Medulla oblongata (tissue), 1 donor: ENCODE measurements around the gene KRT10.
A peak's percentile ranks its signal among the peaks of the same experiment; 100 is the strongest.
"Not testable (repeated sequence)": the region's sequence is repeated elsewhere in the genome, so short reads cannot be mapped to it uniquely, and the experiment has no call there.

Experiments used
- DNase-seq: peaks from one replicate; pipeline ENCODE4 v3.0.0-alpha.2; 2015; ENCODE audit errors: extremely low spot score

The KRT10 gene

DNA sequence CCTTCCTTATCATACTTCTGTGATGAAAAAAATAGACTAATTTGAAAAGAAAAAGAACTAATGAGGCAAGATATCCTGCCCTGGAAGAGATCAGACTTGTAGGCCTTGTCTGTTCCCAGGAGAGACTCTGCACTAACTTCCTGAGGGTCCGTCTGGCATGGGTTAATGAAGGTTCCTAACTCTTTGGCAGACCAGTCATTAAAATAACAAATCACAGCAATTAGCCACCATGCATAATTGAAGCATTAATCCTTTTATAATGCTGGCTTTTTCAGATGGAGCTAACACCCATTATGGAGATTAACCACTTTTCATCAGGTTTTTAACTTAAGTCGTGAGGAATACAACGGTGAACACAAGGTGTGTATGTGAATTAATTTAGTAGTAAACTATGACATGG is 10.4 kb upstream of the KRT10 start:
- DNase-seq, result no peak

DNA sequence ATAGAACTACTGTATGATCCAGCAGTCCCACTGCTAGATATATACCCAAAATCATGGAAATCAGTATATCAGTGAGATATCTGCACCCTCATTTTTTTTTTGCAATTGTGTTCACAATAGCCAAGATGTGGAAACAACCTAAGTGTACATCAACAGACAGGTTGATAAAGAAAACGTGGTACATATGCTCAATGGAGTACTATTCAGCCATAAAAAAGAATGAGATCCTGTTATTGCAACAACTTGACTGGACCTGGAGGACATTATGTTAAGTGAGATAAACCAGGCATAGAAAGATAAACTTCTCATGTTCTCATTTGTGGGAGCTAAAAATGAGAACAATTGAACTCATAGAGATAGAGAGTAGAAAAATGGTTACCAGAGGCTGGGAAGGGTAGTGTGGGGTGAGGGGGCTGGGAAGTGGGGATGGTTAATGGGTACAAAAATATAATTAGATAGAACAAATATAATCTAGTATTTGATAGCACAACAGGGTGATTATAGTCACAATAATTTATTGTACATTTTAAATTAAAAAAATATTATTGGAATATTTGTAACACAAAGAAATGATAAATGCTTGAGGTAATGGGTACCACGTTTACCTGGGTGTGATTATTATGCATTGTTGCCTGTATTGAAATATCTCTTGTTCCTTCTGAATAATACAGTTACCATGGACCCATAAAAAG is 7.8 kb upstream of the KRT10 start:
- DNase-seq, result no peak

DNA sequence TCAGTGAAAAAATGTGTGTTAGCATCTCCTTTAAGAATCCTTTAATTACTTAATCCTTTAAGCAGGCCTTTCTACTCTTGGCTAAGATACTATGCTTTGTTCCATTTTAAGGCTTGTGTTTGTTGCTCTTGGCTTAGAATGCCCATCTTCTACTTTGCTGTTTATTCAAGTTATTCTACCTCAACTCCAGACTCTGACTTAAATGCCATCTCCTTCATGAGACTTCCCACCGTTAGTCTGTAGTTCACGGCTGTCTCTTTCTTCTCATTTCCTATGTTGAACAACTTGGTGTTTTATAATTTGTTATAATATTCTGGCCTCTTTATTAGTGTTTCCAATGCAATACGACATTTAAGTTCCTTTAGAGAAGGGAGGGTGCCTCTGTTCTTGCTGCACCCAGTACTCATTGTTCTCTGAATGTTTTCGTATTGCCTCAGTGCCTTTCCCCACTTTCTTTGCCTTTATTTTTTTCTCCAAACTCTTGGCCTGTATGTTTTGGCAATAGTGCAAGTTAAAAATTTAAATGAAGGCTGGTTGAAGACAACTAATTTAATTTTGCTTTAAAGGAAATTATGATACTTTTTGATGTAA is 6.1 kb upstream of the KRT10 start:
- no peak for DNase-seq

DNA sequence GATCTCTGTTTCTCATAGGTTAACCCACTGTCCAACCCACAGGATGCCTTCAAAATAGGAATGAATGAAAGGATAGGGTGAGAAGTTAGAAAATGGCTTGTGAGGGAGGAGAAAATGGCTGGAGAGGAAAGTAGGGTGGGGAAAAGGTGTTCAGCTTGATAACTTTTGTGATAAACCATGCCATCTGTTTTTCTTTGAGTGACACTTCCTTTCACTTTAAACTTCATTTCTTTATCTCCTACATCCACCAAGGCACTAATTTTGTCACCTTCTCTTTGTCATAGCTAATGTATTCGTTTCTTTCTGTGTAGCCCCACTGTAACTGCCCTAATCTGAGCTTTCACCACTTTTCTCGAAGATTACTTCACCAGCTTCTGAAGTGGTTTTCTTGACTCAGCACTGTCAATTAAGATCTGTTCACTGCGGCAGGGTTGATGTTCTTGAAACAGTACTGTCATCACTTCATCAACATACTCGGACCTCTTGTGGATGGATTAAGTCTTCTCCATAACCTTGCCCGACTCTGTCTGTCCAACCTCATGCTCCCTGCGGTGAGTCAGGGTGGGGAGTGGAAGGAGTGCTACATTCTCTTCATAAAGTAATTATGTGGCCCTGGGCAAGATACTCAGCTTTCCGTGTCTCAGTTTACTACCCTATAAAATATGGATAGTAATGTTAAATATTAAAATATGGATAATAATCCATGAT is 5.5 kb upstream of the KRT10 start:
- no peak for DNase-seq

DNA sequence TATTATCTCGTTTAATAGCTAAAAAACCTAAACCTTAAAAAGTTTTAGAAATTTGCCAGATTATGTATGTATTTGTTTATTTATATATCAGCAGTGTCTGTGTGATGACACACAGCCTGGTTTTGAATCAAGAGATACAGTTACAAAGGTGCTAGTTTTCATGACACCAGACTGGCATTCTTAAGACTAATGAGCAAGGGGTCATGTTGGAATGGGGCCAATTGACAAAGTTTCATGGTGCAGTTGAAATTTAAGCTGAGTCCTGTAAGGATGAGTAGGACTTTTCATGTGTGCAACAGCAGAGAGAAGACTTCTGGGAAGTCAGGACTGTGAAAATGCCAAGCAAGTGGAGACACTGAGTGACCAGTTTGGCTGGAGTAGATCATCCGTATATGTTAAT is 3.2 kb upstream of the KRT10 start:
- no peak for DNase-seq

DNA sequence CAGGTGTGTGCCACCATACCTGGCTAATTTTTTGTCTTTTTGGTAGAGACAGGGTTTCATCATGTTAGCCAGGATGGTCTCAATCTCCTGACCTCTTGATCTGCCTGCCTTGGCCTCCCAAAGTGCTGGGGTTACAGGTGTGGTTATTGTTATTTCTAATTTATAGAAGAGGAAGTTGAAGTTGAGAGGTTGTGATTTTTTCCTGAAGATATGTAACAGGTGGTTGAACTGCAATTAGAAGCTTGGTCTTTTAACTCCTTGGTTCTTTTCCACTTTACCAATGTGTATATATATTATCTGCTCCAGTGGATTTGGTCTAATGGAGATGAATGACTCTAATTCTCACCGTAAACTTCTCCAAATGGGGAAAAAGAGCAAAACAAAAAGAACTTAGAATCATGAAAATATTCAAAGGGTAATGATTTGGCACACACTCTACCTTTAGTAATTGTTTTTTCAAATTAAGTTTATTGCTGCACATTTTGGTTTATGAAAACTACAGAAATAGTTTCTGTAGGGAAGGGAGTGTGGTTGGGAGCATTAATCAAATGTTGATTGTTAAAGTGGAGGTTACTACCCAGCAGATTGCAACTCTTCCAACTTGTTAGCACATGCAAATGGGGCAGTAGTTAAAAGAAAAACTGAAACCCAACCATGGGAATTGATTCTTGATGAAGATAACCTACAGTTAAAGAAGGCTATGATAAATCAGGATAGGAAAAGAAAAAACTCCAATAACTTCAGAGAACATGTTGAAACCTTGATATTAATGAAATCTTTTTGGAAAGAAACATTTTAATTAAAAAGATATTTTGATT is 1.8 kb upstream of the KRT10 start:
- DNase-seq, result no peak

DNA sequence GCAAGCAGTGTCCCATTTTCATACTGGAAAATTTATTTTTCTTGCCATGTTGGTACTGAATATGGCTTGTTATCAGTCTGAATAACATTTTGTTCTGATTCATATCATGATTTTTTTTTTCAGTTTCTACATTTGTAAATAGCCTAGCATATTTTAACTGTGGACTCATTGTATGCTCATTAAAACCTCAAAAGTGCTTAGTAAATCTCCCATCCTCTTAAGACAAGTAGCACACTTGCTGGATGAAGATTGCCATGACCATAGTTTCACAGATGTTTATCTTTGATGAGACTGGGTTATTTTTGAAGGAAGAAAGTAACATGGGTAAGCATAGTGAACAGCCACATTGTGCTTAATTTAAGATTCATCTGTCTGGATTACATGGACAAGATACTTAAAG is 878 bp downstream of the KRT10 start:
- DNase-seq, result no peak

DNA sequence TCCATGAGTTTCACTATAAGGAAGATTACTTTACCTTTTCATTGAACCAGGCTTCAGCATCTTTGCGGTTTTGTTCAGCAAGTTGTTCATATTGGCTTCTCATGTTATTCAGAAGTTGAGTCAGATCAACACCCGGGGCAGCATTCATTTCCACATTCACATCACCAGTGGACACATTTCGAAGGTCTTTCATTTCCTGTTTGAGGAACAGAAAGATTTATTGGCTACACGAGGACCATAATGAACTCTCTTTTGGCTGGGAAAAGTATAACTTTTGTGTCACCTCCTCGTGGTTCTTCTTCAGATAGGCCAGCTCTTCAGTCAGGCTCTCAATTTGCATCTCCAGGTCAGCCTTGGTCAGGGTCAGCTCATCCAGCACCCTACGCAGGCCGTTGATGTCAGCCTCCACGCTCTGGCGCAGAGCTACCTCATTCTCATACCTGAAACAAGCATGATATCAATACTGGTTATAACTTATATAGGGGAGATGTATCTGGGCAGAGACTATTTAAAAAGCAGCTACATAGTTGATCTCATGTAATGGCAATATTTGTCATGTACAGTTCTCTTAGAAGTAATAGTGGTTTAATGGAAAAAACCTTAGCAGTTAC is 2.1 kb downstream of the KRT10 start:
- DNase-seq, result no peak

DNA sequence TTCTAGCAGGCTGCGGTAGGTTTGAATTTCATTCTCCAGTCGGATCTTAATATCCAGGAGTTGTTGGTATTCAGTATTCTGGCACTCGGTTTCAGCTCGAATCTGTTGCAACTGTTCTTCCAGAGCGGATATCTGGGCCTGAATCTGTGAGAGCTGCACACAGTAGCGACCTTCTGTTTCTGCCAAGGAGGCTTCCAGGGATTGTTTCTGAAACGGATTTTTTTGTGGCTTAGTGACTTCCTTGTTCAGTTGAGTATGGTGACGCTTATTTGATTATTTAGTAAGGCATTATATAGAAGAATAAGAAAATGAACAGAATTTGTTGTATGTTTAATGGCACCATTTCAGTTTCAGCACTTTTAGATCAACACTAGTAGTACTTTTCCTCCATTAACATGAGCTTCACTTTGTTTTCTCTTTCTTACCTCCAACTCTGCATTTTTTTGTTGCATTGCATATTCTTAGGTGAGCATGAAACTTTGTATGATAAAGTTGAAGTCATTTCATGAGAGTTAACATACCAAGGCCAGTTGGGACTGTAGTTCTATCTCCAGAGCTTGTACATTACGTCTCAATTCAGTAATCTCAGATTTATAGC is 2.8 kb downstream of the KRT10 start:
- peak; percentile 6 for DNase-seq

DNA sequence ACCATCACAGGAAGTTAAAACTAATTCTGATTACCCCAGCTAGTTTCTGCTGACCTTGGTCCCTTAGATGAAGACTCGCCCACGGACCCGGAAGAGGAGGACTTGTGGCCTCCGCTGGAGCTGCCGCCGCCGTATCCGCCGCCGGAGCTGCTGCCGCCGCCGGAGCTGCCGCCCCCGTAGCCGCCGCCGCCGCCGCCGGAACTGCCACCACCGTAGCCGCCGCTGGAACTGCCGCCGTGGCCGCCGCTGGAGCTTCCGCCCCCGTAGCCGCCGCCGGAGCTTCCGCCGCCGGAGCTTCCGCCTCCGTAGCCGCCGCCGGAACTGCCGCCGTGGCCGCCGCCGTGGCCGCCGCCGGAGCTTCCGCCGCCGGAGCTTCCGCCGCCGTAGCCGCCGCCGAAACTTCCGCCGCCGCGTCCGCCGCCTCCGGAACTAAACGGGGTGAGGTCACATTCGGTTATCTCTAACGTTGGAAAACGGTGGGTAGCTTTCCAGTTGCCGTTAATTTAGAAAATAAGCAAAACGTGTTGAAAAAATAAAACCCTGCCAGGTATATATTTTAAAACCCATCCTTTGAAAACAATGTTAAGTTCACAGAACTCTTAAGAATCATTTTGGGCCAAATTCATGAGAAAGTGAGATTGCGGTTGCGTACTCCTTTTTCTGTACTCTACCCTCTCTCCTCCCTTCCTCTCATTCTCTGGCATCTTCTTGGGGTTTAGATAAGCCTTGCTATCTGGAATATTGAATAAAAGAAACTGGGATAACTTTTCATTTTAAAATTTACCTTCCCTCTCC is 3.5 kb downstream of the KRT10 start:
- peak; percentile 66 for DNase-seq

DNA sequence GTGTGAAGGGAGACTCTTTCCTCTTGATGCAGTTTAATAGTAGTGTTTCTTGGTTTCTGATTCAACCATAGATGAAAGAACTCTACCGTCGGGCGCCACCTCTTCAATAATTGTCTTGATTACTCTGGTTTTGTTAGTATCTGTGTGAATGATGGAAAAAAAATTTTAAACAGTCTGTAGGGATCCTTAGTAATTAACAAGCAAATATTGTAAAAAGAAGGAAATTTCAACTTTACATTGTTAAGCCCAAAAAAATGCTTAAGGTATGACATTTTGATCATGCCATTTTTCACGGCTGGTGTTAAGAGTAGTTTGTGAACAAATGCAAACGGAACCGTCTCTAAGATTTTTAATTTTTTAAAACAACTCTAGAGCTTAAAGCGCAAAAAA is 4.1 kb downstream of the KRT10 start:
- no peak for DNase-seq

DNA sequence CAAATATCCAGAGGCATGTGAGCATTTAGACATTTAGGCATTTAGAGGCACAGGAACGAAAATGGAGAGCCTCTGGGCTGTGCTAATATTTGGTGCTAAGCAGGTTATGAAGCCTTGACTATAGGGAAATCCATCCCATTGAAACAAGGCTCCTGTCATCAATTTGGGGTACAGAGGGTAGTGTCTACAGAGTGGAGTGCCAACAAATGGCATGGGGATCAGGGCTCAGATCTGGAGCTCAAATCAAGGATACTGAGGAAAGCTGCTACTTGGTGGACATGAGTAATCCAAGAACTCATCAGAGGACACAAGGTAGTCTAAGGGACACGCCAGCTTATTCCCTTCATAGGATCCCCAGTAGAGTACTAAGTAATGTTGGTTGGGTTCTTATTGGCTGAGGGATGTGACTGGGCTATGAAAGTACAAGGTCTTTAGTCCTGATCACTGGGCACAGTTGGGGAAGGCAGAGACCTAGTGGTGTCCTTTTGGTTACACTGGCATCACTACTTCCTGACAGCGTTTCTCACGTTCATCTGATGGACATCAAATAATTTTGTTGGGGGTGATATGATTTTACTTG is 5.2 kb downstream of the KRT10 start:
- no peak for DNase-seq

DNA sequence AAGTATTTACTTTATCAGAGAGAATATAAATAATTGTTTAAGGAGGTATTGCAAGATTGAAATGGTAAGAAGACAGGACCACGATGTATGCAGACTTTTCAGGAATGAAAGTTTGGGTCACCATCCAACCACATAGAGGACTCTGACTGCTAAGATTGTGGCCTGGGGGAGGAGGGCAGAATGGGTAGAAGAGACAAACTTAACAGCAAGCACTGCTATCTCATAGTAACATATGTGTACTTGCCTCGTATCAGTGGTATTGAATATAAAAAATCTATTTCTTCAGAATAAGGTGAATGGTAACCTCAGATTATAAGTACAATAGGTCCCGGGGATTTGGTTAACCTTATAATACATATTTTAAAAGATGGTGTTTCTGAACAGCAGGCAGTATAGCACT is 5.8 kb downstream of the KRT10 start:
- no peak for DNase-seq

DNA sequence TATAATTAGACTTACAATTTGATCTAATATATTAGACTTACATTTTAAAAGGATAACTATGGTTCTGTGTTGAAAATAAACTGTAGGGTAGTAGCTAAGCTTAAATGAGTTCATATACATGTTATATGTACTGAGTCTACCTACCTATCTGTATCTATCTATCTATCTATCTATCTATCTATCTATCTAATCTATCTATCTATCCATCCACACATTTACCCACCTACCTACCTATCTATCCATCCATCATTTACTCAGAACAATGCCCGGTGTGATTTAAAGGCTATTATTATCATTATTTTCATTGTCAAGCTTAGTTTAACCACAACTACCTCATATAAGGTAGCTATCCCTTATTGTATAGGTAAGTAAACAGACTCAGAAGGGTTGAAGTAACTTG is 7.0 kb downstream of the KRT10 start:
- no peak for DNase-seq

DNA sequence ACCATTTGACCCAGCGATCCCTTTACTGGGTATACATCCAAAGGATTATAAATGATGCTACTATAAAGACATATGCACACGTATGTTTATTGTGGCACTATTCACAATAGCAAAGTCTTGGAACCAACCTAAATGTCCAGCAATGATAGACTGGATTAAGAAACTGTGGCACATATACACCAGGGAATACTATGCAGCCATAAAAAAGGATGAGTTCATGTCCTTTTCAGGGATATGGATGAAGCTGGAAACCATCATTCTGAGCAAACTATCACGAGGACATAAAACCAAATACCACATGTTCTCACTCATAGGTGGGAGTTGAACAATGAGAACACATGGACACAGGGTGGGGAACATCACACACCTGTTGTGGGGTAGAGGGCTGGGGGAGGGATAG is 7.8 kb downstream of the KRT10 start:
- DNase-seq, result not testable (repeated sequence)

DNA sequence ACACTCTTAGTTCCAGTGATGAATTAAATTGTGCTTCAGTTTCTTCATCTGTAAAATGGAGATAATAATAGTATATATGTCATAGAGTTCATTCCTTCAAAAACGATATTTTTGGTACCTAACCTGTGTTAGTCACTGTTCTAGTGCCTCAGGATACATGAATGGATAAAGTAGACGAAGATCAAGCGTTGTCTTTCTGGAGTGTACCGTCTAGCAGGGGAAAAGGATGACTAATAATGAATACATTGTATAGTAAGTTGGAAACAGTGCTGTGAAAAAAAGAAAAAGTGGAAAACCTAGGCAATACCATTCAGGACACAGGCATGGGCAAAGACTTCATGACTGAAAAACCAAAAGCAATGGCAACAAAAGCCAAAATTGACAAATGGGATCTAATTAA is 8.6 kb downstream of the KRT10 start:
- no peak for DNase-seq

DNA sequence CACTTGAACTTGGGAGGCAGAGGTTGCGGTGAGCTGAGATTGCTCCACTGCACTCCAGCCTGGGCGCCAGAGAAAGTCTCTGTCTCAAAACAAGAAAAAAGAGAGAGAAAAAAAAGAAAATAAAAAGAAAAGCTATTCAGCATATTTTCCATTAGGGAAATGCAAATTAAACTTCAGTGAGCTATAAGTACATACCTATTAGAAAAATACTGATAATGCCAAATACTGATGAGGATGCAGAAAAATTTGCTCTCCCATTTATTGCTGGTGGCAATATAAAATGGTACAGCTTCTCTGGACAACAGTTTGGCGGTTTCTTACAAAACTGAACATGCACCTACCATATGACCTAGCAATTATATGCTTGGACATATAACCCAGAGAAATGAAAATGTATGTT is 9.8 kb downstream of the KRT10 start:
- DNase-seq, result no peak

DNA sequence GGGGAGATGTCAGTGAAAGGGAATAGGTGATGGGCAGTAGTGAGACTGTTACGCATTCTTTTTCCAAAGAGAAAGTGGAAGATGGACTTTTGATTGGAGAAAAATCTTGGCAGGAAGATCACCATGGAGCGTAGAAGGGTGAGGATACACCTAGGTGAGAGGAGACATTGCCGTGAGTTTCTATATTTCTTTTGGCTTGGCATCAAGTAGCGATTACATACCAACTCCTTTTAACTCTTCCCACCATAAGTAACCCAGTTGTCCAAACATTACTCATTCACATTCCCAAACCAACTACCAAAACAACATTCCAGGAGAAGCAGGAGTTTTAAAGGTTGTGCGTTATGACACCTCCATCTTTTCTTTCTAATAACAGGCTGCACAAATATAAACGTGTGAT is 11.9 kb downstream of the KRT10 start:
- DNase-seq, result no peak

DNA sequence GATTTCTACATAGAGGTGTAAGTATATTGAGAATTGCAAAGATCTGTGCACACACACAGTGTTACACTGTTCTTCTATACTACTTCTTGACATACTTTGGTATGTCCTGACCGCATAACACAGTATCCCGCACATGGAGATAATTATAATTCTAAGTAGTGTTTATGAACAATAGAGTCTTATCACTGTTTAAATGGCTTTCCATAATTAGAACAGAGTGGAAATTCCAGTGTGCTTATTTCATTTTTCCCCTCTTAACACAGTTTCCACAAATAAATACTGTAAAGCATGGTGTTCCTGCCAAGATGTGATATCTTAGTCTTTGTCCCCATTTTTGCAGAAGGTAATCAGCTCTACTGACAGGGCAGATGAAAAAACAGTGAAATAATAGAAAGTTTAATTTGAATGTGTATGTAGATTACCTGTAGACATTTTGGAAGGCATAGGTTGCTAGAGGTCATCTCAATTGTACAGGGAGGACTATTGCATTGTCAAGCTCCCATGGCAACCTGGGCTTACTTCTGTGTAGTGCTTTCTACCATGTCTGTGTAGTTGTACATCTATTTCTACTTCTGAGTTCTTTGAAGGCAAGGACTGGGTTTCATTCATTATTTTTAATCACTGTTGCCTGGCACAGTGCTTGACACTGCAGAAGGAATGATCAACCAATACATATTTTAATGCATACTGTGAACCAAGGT is 12.5 kb downstream of the KRT10 start:
- no peak for DNase-seq

DNA sequence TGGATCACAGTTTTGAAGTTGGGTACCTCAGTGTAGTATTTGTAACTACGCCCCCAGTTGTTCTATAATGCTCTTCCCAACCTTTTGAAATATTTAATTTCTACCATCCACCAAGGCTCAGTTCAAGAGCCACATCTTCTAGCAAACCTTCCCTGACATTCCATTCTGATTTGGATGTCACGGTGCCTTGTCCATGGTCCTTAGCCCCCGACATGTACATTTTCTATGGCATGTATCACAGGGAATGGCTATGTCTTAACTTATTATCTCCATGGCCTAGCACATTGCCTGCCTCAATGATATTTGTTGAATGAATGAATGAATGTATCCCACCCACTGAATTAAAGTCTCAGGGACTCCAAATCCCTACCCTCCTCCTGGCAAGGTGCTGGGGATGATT is 16.3 kb downstream of the KRT10 start:
- DNase-seq, result no peak
